Stimulated activated CD4-positive, alpha-beta T cell treated with anti-CD3 and anti-CD28 coated beads, Interleukin-4, amount 100 ng/mL, for 24 hours (primary cell): ENCODE measurements around the gene AK5.

Experiments
- DNase-seq: peaks from one replicate; pipeline ENCODE4 v3.0.0-alpha.2; 2020

Gene AK5

DNA sequence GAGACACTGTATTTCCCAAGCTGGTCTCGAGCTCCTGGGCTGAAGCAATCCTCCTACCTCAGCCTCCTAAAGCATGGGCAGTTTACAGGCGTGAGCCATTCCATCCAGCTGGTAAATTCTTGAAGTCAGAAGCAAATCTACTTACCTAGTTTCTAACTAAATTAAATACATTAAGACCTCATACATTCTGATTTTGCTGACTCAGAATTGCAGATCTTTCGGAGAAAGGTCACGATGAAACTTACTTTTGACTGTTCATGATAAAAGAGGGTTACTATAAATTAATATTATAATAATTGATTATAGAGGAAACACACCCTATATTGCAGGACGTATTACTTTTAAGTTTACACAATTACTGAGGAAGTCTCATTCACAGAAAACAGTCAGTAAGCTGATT, 268.3 kb downstream of the AK5 start:
- no peak for DNase-seq

DNA sequence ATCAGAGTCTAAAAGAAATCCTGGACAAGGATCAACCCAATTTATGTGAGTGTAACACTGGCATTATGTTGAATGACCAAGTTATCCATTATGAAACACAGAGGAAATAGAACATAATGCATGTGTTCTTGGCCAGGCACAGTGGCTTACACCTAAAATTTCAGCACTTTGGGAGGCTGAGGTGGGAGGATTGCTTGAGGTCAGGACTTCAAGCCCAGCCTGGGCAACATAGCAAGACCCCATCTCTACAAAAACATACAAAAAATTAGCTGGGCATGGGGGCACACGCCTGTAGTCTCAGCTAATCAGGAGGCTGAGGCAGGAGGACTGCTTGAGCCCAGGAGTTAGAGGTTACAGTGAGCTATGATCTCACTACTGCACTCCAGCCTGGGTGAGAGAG, 270.8 kb downstream of the AK5 start:
- DNase-seq = no peak

DNA sequence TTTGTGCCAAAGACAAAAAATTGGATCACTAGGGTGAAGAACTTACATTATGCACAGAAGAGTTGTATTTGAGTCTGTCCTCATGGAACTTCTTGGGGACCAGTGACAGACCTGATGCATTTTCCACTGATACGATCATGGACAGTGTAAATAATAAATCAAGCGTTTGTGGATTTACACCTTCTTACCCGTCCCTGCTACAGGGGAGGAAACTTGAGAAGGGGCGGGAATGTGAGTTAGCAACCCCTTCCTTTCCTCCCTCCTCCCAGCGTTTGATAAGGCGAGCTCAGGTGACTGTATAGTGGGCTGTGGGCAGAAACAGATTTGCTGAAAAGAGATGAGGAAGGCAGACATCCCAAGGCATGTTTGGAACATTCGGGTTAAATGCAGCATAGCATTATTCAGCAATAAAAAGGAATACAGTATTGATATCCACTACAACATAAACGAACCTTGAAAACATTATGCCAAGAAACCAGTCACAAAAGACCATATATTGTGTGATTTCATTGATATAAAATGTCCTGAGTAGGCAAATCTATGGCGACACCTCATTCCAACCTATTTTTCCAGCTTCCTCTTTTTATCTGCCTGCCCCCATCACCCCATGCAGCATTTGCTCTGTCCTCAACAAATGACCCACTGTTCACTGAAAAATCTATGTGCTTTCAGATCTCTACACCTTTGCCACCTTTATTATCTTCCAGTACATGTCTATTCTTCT, 271.9 kb downstream of the AK5 start:
- DNase-seq = no peak

DNA sequence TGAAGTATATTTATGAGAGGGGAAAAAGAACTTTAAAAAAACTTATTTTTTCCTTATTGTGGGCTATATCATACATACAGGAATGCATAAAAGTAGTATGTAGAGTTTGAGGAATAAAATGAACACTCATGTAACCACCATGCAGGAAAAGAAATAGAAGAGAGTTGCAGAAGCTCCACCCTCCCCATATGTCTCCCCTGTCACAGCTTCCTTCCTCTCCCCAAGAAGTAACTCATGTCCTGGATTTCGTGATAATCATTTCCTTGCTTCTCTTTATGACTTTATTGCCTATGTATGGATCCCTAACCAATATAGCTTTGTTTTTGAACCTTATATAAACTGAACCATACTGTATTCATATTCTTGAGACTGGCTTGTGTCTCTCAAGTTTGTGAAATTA, 274.2 kb downstream of the AK5 start:
- DNase-seq = no peak

DNA sequence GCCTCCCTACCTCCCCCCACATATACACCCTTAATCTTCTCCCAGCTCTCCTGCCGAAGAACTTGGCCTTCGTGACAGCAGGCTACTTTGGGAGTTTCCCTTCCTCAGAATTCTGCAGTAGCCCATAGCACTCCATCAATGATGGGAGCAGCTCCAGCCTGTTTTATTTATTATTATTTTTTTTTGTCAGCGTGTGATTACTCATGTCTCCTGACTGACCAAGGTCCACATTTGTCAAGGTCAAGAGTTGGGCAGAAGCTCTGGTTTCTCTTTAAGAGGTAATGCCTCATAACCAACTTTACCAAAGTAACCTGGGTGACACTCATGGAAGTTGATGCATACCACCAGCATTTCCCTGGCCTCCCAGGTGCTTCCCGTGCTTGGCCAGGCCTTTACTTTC, 275.2 kb downstream of the AK5 start:
- no peak for DNase-seq

DNA sequence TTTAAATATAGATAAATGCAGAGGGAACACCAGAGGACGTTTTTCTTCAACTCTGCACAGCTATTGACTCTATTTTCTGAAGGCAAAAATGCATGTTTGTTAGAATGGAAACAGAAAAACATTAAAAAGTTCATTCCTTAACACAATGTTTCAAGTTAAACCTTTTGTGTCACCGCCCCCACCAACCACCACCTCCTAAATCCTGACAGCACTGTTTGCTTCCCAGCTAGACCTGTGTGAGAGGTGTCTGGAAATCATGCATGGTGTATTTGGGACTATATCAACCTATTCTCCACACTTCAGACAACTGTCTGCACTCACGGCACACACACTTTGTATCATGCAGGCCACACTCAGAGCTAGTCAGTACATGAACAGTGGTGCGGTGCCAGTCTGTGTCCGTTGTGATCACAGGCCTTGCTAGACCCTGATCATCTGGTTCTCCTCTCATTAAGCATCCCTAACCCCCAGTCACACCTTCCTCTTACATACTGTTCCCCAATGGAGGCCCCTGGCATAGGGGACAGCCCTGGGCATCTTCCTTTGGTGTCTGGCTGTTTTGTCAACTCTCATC, 276.9 kb downstream of the AK5 start:
- no peak for DNase-seq

DNA sequence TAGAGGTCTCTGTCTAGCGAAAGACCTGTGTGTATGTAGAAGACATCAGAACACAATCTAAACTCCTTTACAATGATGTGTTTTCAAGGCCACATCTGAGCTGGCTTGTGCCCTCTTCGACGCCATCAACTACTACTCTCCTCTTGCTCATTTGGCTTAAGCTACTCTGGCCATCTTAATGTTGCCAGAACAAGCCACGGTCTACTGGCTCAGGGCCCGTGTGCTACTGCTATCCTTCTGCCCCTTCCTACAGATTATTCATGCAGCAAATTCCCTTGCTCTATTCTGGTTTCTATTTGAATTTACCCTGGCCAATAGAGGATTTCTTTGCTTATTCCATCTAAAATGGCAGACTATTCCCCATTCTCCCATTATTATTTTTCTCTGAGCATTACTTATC, 278.9 kb downstream of the AK5 start:
- DNase-seq = no peak

DNA sequence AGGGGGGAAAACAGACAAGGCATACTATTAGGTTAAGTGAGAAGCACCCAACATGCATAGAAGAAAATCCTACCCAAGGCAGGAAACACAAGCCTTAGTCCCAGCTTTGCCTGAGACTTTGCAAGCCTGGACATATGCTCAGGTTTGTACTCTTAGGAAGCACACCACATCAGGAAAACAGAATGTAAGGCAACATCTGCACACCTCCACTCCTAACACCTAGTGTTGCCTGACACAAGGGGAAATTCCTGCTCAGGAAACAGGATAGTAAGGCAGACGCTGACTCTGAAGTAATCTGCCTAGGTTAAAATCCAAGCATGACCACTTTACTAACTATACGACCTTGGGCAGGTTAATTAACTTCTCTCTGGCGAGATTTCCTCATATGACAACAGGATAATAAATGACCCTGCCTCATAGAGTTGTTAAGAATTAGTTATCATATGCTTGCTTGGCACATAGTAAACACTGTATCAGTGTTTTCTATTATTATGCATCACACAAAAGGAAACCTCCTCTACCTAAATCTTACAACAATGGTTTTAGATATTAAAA, 280.9 kb downstream of the AK5 start:
- no peak for DNase-seq

DNA sequence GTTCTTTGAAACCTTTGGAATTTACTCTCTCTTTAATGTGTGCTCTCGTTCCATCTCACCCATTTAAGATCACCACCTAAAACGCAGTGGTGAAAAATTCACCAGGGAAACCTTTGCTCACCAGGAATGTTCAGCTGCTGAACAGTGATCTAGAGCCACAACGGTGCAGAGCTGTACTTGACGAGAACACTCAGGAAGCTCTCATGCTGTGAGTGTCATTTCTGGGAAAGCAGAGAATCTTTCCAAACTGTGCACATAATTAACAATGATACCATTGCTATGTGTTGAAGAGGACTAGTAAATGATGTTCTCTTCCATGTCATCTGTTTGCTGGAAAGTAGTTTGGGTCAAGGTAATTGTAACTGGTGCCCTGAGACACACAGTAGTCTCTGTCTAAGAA, 283.5 kb downstream of the AK5 start:
- DNase-seq = no peak

DNA sequence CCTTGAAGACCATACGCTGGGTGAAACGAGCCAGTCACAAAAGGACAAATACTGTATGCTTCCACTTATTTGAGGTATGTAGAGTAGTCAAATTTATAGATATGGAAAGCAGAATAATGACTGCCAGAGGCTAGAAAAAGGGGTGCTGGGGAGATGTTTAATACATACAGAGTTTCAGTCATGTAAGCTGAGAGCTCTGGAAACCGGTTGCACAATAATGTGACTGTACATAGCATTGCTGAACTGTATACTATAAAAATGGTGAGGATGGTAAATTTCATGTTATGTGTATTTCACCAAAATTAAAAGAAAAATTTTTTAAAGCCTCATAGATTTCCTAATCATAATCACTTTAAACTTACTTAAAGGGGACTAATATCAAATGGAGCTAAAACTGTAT, 289.8 kb downstream of the AK5 start:
- no peak for DNase-seq

DNA sequence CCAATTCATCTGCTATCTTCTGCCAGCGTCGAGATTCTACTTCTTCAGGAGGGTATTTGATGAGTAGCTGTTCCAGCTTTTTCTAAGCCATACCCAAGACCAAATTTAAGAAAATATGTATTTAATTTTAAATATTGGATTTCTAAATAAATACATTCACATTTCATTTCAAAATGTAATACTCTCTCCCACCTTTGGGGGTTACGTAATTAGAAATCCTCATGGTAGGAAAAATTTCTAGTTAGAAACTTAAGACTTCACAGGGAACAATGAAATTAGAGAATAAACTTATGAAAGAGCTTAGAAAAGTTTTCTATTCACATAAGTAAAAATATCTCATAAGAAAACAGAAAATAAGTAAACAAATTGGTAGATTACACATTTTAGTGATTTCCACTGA, 297.7 kb downstream of the AK5 start:
- no peak for DNase-seq

DNA sequence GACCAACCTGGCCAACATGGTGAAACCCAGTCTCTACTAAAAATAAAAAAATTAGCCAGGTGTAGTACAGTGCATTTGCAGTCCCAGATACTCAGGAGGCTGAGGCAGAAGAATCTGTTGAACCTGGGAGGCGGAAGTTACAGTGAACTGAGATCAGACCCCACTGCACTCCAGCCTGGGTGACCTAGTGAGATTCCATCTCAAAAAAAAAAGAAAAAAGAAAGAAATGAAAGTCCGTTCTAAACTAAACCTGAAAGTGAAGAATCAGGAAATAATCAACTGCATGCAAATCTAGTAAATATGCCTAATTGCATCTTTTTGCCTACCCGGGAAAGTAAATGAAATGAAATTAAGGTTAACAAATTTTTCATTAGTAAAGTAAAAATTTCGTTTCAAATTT, 301.1 kb downstream of the AK5 start:
- no peak for DNase-seq

DNA sequence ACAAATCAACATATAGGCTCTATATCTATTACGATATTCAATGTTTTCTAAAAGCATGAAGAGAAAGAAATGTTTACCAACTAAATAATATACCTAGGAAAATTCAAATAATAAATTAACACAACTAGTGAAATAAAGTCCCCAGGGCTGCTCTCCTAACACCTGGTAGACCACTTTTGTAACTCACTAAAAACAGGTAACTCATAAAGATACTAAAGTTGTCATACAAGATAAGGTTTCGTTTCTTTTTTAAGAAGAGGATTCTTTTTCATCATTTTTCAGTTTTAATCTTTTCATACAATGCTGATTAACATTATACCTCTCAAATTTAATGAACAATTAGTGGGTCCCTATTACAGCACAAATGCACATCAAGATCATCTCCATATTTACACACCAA, 301.7 kb downstream of the AK5 start:
- no peak for DNase-seq

DNA sequence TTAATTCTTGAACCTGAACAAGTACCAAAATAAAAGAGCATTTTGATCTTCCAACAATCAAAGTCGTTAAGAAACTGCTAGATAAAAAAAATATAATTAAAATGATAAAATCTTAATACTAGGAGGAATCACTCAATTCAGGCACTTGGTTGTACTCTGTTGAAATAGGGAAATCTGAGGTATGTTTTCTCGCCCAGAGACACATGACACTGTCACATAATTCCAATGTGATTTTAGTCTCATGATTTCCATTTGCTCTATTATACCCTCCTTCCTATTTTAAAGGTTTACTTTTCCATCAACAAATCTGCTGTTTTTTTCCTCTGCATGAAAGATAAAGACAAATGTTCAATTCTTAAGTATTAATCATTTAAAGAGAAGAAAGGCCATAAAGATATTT, 303.1 kb downstream of the AK5 start:
- DNase-seq = no peak

DNA sequence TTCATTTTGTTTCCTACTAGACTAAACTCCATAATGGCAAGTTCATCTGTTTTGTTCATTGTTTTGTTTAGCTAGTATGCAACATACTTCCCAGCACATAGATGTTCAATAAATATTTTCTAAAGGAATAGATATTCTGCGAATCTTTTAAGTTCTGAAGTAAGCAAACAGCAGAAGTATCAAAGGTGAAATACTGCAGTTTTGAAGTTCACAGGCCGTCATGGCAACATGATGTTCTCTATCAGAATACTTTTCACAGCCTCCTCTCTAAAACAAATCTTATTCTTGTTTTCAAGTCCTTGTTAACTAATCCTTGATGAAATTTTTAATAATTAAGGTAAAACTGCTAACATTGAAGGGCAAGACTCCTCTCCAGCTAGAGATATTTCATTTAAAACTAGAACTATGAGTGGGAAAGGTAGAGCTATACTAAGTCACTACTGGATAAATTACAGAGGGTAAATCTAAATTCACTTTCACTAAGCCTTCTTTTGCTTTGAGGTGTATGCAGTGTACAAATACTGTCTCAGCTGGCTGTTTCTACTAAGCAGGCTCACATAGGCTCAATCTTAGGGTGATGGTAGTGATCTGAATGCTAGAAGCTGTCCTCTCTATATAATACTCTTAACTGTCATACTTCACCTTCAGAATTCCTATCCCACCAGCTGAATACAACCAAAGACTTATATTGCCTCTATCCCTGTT, 303.9 kb downstream of the AK5 start:
- no peak for DNase-seq

DNA sequence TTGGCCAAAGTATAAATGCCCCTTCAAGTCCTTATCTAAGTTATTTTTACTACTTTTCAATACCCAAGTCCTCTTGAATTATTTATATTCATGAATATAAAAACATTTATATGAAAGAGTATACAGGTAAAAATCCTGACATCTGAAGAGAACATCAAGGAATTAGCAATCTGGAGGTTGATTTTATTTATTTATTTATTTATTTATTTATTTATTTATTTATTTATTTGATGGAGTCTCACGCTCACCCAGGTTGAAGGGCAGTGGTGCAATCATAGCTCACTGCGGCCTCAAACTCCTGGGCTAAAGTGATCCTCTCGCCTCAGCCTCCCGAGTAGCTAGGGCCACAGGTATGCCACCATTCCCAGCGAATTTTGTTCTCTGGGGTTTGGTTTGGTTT, 307.4 kb downstream of the AK5 start:
- no peak for DNase-seq

DNA sequence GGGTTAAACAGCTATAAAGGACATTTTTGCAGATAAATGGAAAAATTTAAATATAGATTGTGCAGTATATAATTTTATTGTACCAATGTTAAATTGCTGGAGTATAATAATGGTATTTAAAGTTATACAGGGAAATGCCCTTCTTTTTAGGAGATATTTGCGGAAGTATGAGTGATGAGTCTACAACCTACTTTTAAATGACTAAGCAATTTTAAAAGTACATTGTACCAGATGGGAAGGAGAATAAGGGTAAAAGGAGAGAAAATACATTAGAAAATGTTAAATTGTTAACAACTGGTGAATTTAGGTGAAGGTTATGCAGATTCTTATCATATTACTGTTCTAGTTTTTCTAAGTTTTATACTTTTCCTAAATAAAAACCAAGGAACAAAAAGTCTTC, 308.8 kb downstream of the AK5 start:
- DNase-seq = no peak

DNA sequence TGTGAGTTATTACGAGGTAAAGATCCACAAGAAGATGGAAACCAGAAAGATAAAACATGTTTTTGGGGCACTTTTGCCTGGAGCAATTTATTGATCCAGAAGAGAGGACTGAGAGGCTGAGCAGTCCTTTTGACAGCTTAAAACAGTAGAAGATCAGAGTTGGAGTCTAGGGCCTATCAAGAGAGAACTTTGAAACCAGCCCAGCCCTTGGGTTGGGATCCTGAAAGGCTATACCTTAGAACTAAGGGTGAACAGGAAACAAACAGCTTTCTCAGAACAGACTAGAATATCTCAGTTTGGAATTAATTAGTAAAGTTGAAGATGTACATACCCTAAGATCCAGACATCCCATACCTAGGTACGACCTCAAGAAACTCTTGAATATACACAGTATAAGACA, 311.1 kb downstream of the AK5 start:
- no peak for DNase-seq

DNA sequence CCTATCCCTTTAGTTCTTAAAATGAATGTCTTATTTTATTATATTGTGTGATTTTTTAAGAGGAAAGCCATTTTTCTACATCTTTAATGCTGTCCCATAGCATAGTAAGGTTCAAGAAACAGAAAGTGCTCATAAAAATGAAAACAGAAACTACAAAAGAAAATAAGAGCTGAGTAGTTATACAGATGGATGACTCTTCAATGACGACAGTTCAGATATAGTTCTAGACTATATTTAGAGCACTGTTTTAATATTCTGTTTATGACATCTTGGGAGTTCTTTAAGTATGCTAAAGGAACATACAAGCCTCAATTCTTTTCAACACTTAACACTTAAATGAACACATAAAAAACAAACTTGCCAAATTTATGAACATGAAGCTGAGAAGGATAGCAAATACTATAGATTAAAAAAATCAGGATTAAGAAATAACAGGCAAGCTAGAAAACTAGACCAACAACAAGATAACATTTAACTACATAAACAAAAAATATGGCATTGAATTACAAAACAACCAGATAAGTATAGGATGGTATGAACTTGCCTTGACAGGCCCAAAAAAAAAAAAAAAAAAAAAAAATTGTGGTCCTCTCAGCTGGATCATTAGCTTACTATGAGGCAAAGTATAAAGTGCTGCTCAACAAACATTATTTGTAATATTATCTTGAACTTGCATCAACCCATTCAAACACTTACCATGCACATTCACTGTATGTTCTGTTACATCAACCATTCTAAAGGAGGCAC, 312.7 kb downstream of the AK5 start:
- DNase-seq = no peak

DNA sequence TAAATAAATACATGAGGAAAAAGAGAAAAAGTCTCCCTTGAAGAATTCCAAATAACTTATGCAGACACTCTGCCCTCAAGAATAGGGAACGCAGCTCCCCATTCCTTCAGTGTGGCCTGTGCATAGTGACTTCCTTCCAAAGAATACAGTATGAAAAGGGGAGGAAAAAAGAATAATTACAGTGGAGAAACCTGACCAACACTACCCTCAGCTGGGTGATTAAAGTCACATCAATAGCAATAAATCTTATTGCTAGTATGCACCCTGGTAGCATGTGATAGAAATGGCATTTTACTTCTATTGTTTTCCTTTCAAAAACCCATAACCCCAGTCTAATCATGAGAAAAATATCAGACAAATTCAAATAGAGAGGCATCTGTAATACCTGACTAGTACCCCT, 315.5 kb downstream of the AK5 start:
- no peak for DNase-seq

DNA sequence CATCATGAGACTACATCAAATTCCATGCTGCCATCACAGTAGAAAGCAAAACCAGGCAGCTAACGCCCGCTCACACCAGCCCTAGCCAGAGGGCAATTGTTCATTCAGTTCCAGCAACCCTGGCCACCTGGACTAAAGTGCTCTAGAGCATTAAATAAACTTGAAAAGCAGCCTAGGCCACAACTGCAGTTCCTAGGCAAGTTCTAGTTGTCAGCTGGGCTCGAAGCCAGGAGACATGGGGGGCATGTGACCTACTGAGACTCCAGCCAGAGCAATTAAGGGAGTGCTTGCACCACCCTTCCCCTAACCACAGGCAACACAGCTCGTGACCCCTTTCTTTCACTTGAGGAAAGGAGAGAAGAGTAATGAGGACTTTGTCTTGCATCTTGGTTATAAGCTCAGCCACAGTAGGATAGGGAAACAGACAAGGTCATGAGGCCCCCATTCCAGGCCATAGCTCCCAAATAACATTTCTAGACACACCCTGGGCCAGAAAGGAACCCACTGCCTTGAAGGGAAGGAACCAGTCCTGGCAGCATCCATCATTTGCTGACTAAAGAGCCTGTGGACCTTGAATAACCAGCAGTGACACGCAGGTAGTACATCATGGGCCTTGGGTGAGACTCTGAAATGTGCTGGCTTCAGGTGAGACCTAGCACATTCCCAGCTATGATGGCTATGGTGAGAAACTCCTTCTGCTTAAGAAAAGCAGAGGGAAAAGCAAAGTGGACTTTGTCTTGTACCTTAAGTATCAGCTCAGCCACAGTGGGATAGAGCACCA, 323.6 kb downstream of the AK5 start:
- no peak for DNase-seq

DNA sequence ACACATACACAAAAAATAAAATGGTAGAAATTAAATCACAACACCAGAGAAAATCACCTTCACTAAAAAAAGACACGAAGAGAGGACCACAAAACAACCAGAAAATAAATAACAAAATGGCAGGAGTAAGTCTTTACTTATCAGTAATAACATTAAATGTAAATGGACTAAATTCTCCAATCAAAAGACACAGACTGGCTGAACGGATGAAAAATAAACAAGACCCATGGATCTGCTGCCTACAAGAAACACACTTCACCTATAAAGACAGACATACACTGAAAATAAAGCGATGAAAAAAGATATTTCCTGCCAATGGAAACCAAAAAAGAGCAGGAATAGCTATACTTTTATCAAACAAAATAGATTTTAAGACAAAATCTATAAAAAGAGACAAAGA, 327.1 kb downstream of the AK5 start:
- DNase-seq = no peak
